NCI-H1092 (cell line): Measurements from ENCODE around the gene HOXB13.

ENCODE experiments used
- DNase-seq: peaks from one replicate; lab custom pipeline; 2025; lab: John Stamatoyannopoulos, UW

The HOXB13 gene

DNA sequence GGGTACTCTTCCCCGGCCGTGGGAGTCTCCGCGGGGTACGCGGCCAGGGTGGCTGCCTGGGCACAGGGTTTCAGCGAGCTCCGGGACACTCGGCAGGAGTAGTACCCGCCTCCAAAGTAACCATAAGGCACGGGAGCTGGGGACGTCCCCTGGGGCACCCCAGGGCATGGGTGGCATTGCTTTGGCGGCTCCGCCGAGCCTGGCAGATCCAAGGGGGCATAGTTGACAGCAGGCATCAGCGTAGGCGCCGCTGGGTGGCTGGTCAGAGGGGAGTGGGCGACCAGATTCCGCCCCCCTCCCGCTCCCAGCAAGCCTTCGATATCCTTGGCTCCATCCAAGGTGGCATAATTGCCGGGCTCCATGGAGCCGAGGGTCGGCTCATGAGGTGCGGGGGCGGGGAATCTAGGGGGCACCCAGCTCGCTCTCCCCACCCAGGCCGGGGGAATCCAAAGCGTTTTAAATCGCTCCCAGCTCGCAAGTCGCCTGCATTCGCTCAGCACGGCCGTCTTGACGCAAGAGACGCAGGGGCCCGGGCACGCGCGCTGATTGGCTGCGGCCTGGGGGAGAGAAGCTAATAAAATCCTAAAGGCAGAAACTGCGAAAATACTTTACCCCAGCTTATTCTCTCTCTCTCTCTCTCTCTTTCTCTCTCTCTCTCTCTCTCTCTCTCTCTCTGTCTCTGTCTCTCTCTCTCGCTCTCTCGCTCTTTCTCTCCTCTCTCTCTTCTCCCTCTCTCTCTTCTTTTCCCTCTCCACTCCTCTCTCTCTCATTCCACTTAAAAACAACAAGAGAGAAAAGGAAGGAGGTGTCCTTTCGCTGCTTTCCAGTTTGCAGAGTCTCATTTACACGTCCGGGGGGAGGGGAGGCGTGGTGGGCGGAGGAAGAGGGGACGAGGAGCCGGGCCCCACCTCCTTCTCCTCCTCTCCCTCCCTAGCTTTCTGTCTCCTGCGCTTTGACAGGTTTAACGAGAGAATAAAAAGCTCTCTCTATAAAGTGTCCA lies at the start of gene HOXB13:
TSS of gene HOXB13 (minus strand) at position 519 of the 1,000 bp plus-strand sequence. CDS start at position 362, 157 bp downstream.
- no peak for DNase-seq

DNA sequence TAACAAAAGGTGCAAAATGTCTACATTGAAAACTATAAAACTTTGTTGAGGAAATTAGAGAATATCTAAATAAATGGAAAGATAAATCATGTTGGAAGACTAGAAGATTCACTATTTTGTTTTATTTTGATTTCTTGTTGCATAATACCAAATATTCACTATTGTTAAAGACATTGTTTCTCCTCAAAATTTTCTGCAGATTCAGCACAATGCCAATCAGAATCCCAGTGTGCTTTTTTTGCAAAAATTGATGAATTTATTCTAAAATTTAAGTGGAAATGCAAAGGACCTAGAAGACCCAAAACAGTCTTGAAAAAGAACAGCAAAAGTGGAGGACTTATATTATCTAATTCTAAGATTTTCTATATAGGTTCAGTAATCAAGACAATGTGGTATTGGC lies 48.1 kb upstream of the HOXB13 start:
- DNase-seq, result no peak

DNA sequence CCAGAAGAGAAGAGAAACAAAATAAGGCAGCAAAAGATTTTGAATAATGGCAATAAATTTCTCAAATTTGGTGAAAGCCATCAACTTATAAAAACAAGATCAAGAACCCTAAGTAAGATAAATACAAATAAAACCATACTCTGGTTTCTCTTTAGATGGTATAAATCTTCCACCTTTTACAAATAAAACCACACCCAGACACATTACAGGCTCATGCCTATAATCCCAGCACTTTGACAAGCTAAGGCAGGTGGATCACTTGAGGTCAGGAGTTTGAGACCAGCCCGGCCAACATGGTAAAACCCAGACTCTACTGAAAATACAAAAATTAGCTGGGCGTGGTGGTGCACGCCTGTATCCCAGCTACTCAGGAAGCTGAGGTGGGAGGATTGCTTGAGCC lies 44.7 kb upstream of the HOXB13 start:
- no peak for DNase-seq

DNA sequence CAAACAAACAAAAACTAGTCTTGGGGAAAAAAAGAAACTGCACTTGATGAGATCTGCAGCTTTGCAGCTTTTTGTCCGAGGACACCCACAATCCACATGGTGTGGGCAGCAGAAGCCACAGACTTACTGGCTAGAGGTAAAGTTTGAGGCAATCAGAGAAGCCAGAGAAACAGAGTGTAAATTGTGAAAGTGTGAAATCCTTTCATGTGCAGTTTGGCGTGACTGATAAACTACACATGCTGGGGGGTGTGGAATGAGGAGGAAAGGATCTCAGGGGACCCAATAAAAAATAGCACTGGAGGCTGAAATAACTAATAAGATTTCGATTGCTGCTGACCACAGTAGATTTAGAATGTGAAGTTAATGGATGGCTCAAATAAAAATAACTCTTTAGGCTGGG lies 42.4 kb upstream of the HOXB13 start:
- DNase-seq, result no peak

DNA sequence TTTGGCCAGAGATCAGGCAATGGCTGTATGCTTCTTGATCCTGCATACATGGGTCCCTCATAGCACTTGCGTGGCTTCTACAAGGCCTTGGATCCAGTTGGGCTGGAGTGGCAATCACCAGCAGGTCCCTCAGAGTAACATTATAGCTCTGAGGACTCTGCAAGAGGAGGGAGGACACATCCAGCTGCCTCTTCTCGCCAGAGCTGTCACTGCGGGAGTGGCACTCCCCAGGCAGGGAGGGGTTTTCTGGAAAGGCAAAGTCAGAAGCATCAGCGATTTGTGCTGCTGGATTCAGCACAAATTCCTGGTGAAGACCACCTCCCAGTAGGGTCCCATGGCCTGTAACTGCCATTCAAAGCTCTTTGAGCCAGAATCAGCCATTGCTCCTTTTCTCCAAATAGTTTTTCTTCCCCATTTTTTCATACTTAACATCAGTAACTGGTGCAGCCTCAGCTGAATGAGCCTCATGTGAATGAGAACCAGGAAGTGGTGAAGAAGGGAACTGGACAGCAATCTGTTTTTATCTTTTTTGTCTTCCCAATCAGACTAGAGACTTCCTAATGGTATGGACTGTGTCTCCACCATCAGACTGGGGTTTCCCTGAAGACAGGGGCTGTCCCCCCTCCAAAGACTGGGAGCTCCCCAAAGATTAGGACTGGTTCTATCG lies 40.6 kb upstream of the HOXB13 start:
- no peak for DNase-seq

DNA sequence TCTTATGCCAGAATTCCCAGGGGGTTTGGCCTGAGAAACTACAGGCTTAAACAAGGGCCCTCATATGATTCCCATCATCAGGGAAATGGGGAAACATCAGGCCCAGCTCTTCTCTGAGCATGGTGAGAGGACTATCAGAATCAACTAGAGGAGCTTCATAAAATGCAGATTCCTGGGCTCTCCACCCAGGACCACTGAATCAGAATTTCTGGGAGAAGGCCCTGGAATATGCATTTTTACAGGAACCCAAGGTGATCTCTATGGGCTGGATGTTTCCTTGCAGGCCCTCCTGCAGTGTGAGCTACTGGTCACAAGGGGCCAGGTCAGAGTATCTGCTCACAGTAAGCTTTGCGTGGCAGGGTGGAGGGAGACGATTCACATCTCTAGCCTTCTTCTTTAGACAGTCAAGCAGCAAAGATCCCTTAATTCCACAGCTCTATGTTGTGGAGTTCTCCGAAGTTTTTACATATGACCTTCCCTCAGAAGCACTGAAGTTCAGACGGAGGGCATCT lies 38.8 kb upstream of the HOXB13 start:
- no peak for DNase-seq

DNA sequence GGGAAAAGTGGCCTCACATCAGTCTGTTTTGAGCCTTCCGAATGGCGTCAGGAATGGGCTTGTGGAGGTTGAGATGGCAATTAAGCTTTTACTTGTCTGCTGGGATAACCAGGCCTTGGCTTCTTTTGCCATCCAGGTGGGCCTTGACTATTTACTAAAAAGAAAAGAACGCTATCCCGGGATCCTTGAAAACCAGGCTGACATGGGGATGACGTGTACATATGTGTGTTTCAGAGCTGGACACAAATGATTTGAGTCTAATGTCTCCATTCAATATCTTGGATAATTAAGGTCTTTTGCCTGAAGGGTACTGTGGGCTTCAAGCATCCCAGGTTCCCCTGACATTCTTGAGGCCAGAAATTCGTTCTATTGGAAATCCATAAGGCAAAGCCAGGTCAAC lies 32.6 kb upstream of the HOXB13 start:
- no peak for DNase-seq

DNA sequence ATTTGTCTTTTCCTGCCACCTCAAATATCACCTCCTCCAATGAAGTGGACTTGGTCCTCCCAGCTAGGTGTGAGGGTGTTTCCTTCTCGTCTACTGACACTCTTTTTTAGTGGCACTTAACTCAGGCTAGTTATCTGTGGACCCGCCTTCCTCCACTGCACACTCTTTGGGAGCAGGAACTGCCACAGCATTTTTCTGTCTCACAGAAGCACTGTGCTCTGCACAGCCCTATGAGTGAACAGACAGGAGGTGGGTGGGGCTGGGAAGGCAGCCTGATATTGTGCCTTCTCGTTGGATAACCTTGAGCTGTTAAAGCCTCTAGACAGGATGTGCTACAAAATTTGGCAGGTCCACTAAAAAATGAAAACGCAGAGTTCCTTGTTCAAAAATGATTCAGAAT lies 31.9 kb upstream of the HOXB13 start:
- no peak for DNase-seq

DNA sequence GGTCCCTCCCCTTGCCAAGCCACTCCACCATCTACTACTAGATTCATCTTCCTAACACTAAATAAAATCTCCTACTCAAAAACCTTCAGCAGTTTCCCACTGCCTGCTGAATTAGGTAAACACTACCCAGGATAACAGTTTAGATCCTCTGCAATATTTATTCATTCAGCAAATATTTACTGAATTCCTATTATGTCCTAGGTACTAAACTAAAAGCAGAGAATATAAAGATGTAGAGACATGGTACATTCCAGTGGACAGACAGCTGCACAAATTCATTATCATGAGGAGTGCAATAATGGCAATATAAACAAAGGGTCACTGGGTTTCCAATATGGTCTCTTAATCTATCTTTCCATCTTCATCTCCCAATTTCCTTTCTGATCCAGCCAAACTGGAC lies 30.7 kb upstream of the HOXB13 start:
- no peak for DNase-seq

DNA sequence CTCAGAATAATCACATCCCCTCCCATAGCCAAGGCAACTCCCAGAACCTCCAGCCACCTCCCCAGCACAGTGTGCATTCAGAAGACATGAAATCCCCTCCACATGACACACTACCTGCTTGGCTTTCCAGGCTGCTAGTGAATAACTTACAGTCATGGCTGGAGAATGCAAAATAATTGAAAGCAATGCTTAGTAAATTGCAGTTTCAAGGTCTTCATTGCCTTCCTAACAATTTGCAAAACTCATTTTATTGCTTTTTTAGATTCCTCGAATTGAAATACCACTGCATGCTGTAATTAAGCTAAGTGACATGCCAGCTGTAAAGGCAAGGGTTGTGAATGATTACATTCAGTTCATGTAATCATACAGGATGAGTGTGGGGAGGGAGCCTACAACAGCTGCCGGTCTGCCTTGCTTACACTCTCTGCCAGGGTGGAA lies 29.0 kb upstream of the HOXB13 start:
- no peak for DNase-seq

DNA sequence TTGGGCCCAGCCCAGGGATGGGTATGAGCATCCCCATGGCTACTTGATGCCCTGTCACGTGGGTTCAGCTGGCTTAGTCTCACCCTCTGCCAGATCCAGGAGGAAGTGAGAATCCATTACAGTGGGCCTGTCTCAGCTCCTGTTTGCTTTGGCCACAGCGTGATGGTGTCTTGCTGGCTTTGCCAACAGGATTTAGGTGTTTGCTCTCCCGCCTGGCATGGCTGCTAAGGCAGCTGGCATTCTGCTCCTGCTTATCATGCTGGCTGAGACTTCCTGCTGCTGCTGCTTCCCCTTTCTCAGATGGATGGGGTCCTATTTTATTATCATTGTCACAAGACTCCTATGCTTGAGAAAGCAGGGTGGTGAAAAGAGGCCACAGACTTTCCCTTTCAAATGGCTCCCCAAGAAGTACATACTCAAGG lies 28.3 kb upstream of the HOXB13 start:
- peak; percentile 66 for DNase-seq

DNA sequence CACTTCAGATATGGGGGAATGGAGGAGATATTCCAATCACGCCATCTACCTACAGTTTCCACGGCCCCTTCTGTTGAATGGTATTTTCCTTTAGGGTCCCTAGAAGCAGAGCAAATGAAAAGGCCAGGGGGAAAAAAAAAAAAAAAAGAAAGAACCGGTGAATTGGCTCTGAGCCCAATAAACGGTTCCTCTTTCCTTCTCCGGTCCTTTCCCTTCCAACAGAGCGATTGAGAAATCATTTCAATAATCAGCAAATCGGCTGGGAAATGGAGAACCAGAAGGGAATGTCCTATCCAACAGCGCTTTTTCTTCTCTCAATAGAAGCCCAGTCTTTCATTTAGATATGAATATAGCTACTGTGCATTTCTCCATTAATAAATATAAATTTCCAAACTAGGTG lies 26.8 kb upstream of the HOXB13 start:
- DNase-seq, result no peak

DNA sequence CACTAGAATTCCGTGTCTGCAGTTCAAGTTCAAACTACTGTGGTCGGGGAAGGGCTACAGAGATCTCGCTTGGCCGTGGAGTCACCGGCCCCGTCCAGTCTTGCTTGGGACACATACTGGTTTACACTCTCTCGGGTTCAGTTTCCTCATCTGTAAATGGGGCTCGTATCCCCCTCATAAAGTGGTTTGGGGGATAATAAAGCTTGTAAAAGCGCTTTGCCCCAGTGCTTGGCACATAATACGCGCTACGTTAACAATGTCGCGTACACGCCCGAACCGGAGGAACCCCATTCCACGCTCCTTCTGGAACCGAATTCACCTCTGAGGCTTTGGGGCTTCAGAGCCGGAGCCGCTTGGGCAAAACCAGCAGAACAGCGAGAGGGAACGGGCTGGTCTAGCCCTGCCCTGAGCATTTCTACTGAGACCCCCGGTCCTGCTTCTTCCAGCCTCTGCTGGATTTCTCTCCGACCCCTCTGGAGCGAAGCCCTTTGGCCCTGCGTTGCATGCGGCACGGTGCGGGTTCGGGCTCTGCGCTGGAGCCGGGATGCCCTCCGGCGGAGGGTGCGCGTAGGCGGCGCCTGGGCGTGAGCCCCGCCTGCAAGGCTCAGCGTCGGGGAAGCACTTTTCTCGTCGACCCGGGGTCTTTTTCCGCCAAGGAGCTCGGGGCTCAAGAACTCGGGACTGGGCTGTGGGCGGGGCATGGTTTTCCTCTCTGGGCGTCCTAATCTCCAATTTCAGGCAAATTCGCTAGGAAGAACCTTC lies 26.1 kb upstream of the HOXB13 start:
- no peak for DNase-seq

DNA sequence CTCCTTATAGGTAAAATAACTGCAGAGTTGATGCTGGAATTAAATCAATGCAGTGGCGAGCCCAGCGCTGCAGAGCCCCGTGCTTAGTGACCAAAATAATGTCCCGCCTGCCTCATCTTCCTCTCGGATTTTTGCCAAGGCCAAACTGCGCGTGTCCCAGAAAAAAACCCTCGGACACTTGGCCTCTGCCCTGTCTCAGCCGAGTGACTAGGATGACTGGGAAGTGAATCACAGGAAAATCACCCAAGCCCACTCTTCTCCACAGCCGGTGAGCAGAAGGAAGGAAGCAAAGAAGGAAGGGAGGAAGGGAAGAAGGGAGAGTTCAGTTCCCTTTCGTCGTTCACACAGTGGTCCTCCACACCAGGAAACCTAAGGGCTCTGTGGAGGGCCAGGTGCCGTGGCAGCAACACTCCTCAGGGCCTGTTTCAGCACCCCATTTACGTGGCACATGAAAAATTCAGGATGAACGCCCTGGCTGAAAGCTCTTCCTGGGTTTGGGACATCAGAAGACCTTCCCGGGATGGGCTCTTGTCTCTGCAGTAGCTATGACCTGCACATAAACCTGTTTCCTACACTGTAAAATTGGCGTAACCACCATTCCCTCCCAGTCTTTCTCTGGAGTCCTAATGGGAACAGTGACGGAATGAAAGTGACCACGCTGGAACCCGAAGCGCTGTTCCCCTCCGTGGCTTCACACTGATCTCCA lies 25.4 kb upstream of the HOXB13 start:
- no peak for DNase-seq

DNA sequence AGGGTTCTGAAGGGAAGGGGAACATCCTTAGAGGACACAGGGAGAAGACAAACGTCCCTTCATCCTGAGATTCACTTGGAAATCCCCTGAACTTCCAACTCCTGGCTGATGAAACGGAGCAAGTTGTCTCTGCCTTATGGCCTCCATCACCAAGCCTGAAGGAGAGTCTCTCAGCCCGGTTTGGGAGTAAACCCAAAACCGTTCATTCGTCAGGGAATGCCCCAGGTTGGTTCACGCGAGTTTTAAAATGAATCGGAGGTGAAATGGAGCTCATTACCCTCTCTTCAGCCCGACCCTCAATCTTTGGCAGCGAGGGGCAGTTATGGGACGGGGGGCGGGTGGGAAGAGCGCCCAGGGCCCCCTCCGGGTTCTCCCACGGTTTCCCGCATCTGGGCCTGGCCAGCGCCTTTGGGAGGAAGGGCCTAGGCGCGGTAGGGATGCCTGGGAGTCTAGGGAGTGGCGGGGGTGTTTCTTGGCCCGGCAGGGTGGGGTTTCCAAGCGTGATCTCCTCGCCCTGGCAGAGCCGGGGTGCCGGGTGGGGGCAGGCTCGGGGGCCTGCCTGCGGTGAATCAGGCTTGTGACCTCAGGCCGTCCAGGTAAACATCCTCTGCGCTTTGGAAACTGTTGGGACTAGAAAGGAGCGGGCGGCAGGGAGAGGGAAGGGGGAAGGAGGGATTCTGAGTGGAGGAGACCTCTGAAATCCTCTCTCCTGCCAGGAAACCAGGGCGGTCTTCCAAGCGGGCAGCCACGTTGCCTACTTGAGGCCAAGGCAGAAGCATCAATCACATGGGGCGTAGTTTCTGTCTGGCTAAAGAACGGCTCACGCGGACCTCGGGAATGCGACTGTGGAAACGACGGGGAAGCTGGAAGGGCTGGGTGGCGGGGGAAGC lies 24.1 kb upstream of the HOXB13 start:
- DNase-seq, result no peak

DNA sequence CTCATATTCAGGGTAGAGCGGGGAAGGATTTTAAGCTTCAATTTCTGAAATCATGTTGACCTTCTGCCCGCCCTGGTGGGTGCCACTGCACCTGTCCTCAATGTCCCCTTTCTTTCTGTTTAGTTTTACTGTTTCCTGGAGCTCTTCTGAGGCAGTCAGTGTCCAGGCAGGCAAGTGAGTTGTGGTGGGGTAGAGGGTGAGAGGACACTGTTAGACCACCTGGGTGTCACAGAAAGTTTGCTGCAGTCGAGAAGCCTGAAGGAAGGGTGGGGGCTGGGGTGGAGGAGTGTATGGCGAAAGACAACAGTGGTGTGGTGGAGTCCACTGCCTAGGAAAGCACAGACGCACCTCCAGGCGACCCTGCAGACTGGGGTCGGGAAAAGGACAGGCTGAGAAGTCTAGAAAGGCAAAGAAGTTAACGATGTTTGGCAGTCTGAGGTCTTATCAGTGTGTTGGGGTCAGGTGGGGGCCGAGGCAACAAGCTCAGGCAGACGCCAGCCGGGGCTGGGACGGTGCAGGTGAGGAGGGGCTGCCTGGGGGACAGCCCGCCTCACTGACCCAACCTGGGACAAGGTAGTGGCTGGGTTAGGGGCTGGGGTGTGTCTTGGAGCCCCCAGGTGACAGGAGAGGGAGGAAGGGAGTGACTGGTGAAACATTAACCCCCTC lies 23.3 kb upstream of the HOXB13 start:
- no peak for DNase-seq

DNA sequence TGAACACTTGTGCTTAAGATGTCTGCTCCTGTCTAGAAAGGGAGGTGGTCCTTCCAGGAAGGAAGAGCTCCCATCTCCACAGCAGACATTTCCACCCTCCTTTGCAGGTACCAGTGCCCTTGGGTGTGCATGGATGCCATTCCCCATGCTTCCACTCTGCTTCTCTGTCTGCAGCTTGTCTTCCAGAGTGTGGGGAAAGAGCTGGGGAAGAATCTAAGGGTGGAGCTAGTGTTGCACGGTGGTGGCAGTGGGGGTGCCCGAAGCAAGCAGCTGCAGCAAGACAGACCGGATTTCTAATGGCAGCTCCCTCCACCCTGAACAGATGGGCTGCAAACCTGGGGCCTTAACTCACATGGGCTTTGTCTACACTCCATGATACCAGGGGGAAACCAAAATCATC lies 22.6 kb upstream of the HOXB13 start:
- no peak for DNase-seq

DNA sequence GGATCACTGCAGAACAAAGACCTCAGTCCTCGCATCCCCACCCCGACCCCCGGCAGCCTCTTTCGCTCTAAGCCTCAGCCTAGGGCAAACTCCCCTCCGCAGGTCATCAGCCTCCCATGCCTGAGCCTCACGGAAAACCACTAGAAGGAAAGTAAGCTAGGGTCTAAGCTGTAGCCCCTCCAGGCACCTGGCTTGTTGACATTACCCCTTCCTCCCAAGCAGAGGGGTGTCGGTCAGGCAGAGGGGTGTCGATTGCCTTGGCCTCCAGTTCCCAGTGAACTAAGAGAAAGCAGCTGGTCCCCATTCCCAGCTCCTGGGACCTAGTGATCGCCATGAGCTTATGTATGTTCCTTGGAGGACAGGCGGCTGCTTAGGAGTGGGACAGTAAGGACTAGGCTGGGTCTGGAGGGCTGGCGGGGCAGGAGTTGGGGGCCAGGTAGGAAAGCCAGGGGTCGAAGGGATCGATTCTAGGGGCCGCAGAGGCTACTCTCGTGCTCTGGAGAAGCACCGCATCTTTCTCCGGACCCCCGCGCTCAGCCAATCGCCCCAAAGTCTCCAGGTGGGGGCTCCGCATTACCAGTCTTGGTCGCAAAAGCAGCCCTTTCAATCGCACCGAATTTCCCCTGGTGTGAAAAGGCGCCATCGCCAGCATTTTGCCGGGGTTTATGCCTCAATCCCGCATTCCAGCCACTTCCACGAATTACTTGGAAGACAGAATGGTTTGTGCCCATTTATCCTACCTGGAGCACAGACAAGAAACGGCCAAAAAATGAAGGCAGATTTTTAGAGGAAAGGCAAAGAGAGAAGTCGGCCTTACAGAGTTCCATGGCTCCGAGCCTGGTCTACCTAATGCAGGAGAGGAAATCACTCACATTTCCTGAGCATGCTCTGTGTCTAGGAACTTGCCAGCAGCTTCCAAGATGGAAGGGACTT lies 21.3 kb upstream of the HOXB13 start:
- DNase-seq, result no peak
